Stimulated activated CD8-positive, alpha-beta memory T cell treated with anti-CD3 and anti-CD28 coated beads, Interleukin-15, amount 100 ng/mL, for 4 hours (primary cell): Measurements from ENCODE around the gene PCK1.

ENCODE experiments used
- DNase-seq, 2 donors: peaks; one replicate each; pipeline ENCODE4 v3.0.0-alpha.2; 2020; ENCODE audit warnings: low read depth in 2 of 2

The PCK1 gene

GRCh38 chr20:57536120-57536708, 24.7 kb upstream of the PCK1 start:
- DNase-seq = no peak

GRCh38 chr20:57536771-57537724, 23.9 kb upstream of the PCK1 start:
- DNase-seq = no peak

- DNase-seq = no peak
Observed at GRCh38 chr20:57537822-57538221, 23.1 kb upstream of the PCK1 start.

- no peak for DNase-seq
Observed at GRCh38 chr20:57539889-57540288, 21.0 kb upstream of the PCK1 start.

- no peak for DNase-seq
Observed at GRCh38 chr20:57540890-57541580, 19.9 kb upstream of the PCK1 start.

- no peak for DNase-seq
Observed at GRCh38 chr20:57543754-57544153, 17.2 kb upstream of the PCK1 start.

- DNase-seq = no peak
Observed at GRCh38 chr20:57544838-57545564, 15.9 kb upstream of the PCK1 start.

- DNase-seq = no peak
Observed at GRCh38 chr20:57545927-57546662, 14.8 kb upstream of the PCK1 start.

- no peak for DNase-seq
Observed at GRCh38 chr20:57546956-57547649, 13.8 kb upstream of the PCK1 start.

GRCh38 chr20:57548177-57549058, 12.5 kb upstream of the PCK1 start:
- no peak for DNase-seq

GRCh38 chr20:57552471-57552870, 8.4 kb upstream of the PCK1 start:
- no peak for DNase-seq

- no peak for DNase-seq
Observed at GRCh38 chr20:57553376-57554018, 7.4 kb upstream of the PCK1 start.

- DNase-seq = no peak
Observed at GRCh38 chr20:57555457-57556184, 5.3 kb upstream of the PCK1 start.

- DNase-seq = no peak
Observed at GRCh38 chr20:57556980-57557274, 4.0 kb upstream of the PCK1 start.

GRCh38 chr20:57557926-57558613, 2.8 kb upstream of the PCK1 start:
- no peak for DNase-seq

GRCh38 chr20:57558614-57559288, 2.2 kb upstream of the PCK1 start:
- DNase-seq = no peak

- no peak for DNase-seq
Observed at GRCh38 chr20:57559289-57559634, 1.6 kb upstream of the PCK1 start.
